A549 treated with RU486 at 1 μM for 4 hours (cell line): ENCODE results near the gene PAGE3. TPM values are rescaled to one million over a fixed set of nuclear protein-coding genes. Genes with fewer than 3 reads are reported as not detected.

Source experiments
- total RNA-seq: library from RNA; stranded (reverse); fragments of 200-300 nt; extraction: Qiagen RNA extraction; gene quantifications from 5 replicates; pipeline ENCODE4 v1.2.3, GENCODE V29; 2022; ENCODE audit warnings: low read depth

Gene PAGE3
- not detected in 5 replicates for total RNA-seq

GRCh38 chrX:55264816-55265215 lies at the start of gene PAGE3:
Gene PAGE3 (minus strand): TSS chrX:55264916. CDS start chrX:55263903, 1,013 bp downstream.

GRCh38 chrX:55220119-55220794 lies 44.5 kb downstream of the PAGE3 start, which contains the start of gene PAGE5:
Gene PAGE5 (plus strand): TSS chrX:55220346. CDS start chrX:55221383, 1,037 bp downstream.

Other genes starting within 250 kb of the PAGE3 start
- not detected in 5 replicates for gene ALAS2, start 233.9 kb downstream of the PAGE3 start, total RNA-seq
- gene PAGE2B, start 189.9 kb downstream of the PAGE3 start, total RNA-seq, result not detected in 5 replicates
- not detected in 5 replicates for gene PAGE2, start 175.9 kb downstream of the PAGE3 start, total RNA-seq
- gene PAGE5, start 44.6 kb downstream of the PAGE3 start, total RNA-seq, result not detected in 5 replicates
- 6.2 to 7.9 TPM (median 6.7 TPM) in 5 replicates for gene MAGEH1, start 187.2 kb upstream of the PAGE3 start, total RNA-seq
- 0.30 to 0.49 TPM (median 0.45 TPM) in 5 replicates for gene USP51, start 224.9 kb upstream of the PAGE3 start, total RNA-seq